Loucy (cell line): ENCODE results near the gene DYNLL1.

Experiments
- H2AFZ ChIP-seq: fragments of 200-600 bp; sonication (generic); 2 replicates; pipeline ENCODE4 v1.6.0; 2016; ENCODE audit warnings: antibody characterized with exemption, mild to moderate bottlenecking, low read length, moderate library complexity
- H3F3A ChIP-seq: fragments of 200-600 bp; 2 replicates; pipeline ENCODE4 v1.6.0; 2016; ENCODE audit warnings: antibody characterized with exemption, low read depth, mild to moderate bottlenecking
- H3K27me3 ChIP-seq: fragments of 200-600 bp; sonication (generic); 2 replicates; pipeline ENCODE4 v1.6.1; 2014; ENCODE audit warnings: low read length, mild to moderate bottlenecking; ENCODE audit not compliant: insufficient read depth, poor library complexity, severe bottlenecking
- H3K36me3 ChIP-seq: fragments of 200-600 bp; sonication (generic); 2 replicates; pipeline ENCODE4 v1.6.1; 2016; ENCODE audit warnings: low read length; ENCODE audit not compliant: insufficient read depth
- H3K4me1 ChIP-seq: fragments of 200-600 bp; sonication (generic); 2 replicates; pipeline ENCODE4 v1.5.1; 2014; ENCODE audit warnings: low read length, mild to moderate bottlenecking; ENCODE audit not compliant: insufficient read depth, poor library complexity, severe bottlenecking
- H3K4me2 ChIP-seq: fragments of 200-600 bp; sonication (generic); 2 replicates; pipeline ENCODE4 v1.6.0; 2014; ENCODE audit warnings: antibody characterized with exemption, low read length, low read depth, mild to moderate bottlenecking; ENCODE audit not compliant: poor library complexity, severe bottlenecking
- H3K4me3 ChIP-seq: fragments of 200-600 bp; sonication (generic); 2 replicates; pipeline ENCODE4 v1.5.1; 2014; ENCODE audit warnings: low read length, mild to moderate bottlenecking, mixed read lengths; ENCODE audit not compliant: poor library complexity, severe bottlenecking
- H3K79me2 ChIP-seq: fragments of 200-600 bp; sonication (generic); 2 replicates; pipeline ENCODE4 v1.6.1; 2014; ENCODE audit warnings: low read length; ENCODE audit not compliant: insufficient read depth
- H3K9ac ChIP-seq: fragments of 200-600 bp; sonication (generic); 2 replicates; pipeline ENCODE4 v1.6.0; 2014; ENCODE audit warnings: mild to moderate bottlenecking, low read depth, low read length, moderate library complexity; ENCODE audit not compliant: poor library complexity, severe bottlenecking
- H3K9me2 ChIP-seq: fragments of 200-600 bp; sonication (generic); replicated peaks from 2 replicates; pipeline ENCODE4 v1.6.1; 2016; ENCODE audit warnings: low read depth, low read length, mixed read lengths
- H3K9me3 ChIP-seq: fragments of 200-600 bp; sonication (generic); 2 replicates; pipeline ENCODE4 v1.6.1; 2014; ENCODE audit warnings: mild to moderate bottlenecking, antibody characterized with exemption, low read length, low read depth; ENCODE audit not compliant: insufficient read depth
- H4K20me1 ChIP-seq: fragments of 200-600 bp; sonication (generic); 2 replicates; pipeline ENCODE4 v1.6.0; 2014; ENCODE audit warnings: antibody characterized with exemption, low read length, mild to moderate bottlenecking; ENCODE audit not compliant: insufficient read depth, poor library complexity, severe bottlenecking
- CTCF ChIP-seq: fragments of 200-600 bp; sonication (generic); conservative IDR thresholded peaks from 2 replicates; pipeline ENCODE4 v1.5.1; 2014; ENCODE audit warnings: mild to moderate bottlenecking, antibody characterized with exemption, low read length
- EZH2phosphoT487 ChIP-seq: fragments of 200-600 bp; IDR thresholded peaks from 2 replicates; pipeline ENCODE4 v1.6.1; 2018; ENCODE audit warnings: antibody characterized with exemption, mild to moderate bottlenecking, moderate library complexity, borderline replicate concordance

Gene DYNLL1

DNA sequence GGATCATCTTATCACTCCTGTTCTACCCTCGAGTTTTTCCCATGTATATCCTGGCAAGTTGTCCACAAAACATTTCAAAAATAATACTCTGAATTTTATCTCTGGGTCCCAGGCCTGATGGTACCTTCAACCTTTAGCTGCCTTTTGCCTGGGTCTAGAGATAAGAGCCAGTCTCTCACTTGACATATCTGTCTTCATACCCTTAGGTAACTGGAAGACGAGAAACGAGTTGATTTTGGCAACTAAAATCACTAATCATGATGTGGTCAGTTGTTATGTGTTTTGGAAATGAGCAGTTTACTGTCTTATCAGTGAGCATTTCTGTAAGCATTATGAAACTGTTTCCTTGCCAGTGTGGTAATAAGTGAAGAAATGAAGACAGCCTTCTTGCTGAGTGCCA is 44.5 kb downstream of the DYNLL1 start:
- H3K27me3 ChIP-seq: no peaks in the 10 kb centered on the region
- no peak overlapping the region for H2AFZ ChIP-seq
- peaks cover 9% of the 10 kb centered on the region; the same call in 1 of the 2 replicates for H3K36me3 ChIP-seq
- H3K9ac ChIP-seq: peak overlapping the region; percentile 19
- no peaks in the 10 kb centered on the region for H3K9me3 ChIP-seq
- no peaks in the 10 kb centered on the region for H3K9me2 ChIP-seq
- peak overlapping the region; percentile 36 for H3K4me3 ChIP-seq
- TF ChIP-seq EZH2phosphoT487 (no peak), CTCF (no peak)
- H3K4me1 ChIP-seq: peaks cover 49% of the 10 kb centered on the region
- peaks cover 88% of the 10 kb centered on the region for H4K20me1 ChIP-seq
- peak overlapping the region; percentile 93 for H3K4me2 ChIP-seq
- H3K79me2 ChIP-seq: peaks cover 100% of the 10 kb centered on the region
- no peaks in the 10 kb centered on the region for H3F3A ChIP-seq

GRCh38 chr12:120542166-120542565 is 46.3 kb downstream of the DYNLL1 start:
- TF ChIP-seq EZH2phosphoT487 (no peak), CTCF (no peak)
- no peaks in the 10 kb centered on the region for H3F3A ChIP-seq
- H2AFZ ChIP-seq: no peak overlapping the region
- no peaks in the 10 kb centered on the region for H3K9me3 ChIP-seq
- no peaks in the 10 kb centered on the region for H3K27me3 ChIP-seq
- H3K4me3 ChIP-seq: no peak overlapping the region
- peaks cover 99% of the 10 kb centered on the region for H3K79me2 ChIP-seq
- H3K9me2 ChIP-seq: no peaks in the 10 kb centered on the region
- H3K4me1 ChIP-seq: peaks cover 32% of the 10 kb centered on the region
- peaks cover 86% of the 10 kb centered on the region for H4K20me1 ChIP-seq
- peaks cover 24% of the 10 kb centered on the region for H3K36me3 ChIP-seq
- peak overlapping the region; percentile 27 for H3K4me2 ChIP-seq
- no peak overlapping the region for H3K9ac ChIP-seq

DNA sequence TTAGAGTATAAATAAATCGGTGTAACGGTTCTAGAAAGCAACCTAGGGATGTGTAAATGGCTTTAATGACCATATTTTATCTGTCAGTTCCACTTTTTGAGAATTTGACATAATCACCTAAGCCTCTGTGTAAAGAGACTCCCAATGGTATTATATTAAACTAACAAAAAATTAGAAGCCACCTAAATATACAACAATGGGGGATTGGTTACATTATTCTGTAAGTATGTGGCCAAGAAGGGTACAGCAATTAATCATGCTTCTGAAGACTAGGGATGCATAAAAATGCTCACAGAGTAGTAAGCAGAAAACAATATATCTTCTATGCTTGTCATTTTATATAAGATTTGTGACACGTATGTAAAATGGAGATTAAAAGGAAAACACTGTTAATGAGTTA is 48.8 kb downstream of the DYNLL1 start:
- H3K36me3 ChIP-seq: peaks cover 47% of the 10 kb centered on the region
- H3K4me1 ChIP-seq: peaks cover 8% of the 10 kb centered on the region
- no peaks in the 10 kb centered on the region for H3F3A ChIP-seq
- H3K4me2 ChIP-seq: no peak overlapping the region
- H3K9me2 ChIP-seq: no peaks in the 10 kb centered on the region
- H3K9ac ChIP-seq: no peak overlapping the region
- H3K27me3 ChIP-seq: no peaks in the 10 kb centered on the region
- H4K20me1 ChIP-seq: peaks cover 73% of the 10 kb centered on the region
- H2AFZ ChIP-seq: no peak overlapping the region
- peaks cover 92% of the 10 kb centered on the region for H3K79me2 ChIP-seq
- no peak overlapping the region for H3K4me3 ChIP-seq
- TF ChIP-seq EZH2phosphoT487 (no peak), CTCF (no peak)
- H3K9me3 ChIP-seq: no peaks in the 10 kb centered on the region
